Endothelial cell of umbilical vein (primary cell): ENCODE data around the gene FOXO1.

Source experiments
- EZH2 ChIP-seq: IDR thresholded peaks from 2 replicates; pipeline ENCODE4 v1.6.1; 2012; ENCODE audit warnings: borderline replicate concordance, low read depth, mild to moderate bottlenecking, moderate library complexity, low read length, inconsistent platforms; ENCODE audit not compliant: severe bottlenecking
- MAX ChIP-seq: IDR thresholded peaks from 2 replicates; pipeline ENCODE4 v1.6.1; 2011; ENCODE audit not compliant: insufficient read depth, insufficient read length
- MYC ChIP-seq: IDR thresholded peaks from one replicate; pipeline ENCODE4 v1.6.1; 2011; ENCODE audit warnings: mild to moderate bottlenecking, low read depth, low read length
- POLR2A ChIP-seq: IDR thresholded peaks from 2 replicates; pipeline ENCODE4 v1.6.1; 2012; ENCODE audit warnings: low read depth, mild to moderate bottlenecking, control low read depth, low read length
- POLR2AphosphoS5 ChIP-seq: IDR thresholded peaks from 2 replicates; pipeline ENCODE4 v1.6.1; 2012; ENCODE audit warnings: low read depth, mild to moderate bottlenecking, control low read depth, low read length, moderate library complexity; ENCODE audit not compliant: insufficient read depth
- TF ChIP-seq, protein P1 (sequence below), 2 donors: IDR thresholded peaks; 1 replicate in 1 of 2; 2 replicates in 1 of 2; pipeline ENCODE4 v1.5.1; 2011; ENCODE audit warnings: low read length in 2 of 2, mild to moderate bottlenecking in 2 of 2, moderate library complexity in 2 of 2, control low read depth in 1 of 2, inconsistent platforms in 1 of 2, low read depth in 1 of 2; ENCODE audit not compliant: insufficient read depth in 1 of 2; ENCODE audit errors: extremely low read depth in 1 of 2

- TF ChIP-seq, protein P1, sequence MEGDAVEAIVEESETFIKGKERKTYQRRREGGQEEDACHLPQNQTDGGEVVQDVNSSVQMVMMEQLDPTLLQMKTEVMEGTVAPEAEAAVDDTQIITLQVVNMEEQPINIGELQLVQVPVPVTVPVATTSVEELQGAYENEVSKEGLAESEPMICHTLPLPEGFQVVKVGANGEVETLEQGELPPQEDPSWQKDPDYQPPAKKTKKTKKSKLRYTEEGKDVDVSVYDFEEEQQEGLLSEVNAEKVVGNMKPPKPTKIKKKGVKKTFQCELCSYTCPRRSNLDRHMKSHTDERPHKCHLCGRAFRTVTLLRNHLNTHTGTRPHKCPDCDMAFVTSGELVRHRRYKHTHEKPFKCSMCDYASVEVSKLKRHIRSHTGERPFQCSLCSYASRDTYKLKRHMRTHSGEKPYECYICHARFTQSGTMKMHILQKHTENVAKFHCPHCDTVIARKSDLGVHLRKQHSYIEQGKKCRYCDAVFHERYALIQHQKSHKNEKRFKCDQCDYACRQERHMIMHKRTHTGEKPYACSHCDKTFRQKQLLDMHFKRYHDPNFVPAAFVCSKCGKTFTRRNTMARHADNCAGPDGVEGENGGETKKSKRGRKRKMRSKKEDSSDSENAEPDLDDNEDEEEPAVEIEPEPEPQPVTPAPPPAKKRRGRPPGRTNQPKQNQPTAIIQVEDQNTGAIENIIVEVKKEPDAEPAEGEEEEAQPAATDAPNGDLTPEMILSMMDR (IDR thresholded peaks at IDR 0.05; ENCODE audit: extremely low read depth in 1 of 2, insufficient read depth in 1 of 2, low read depth in 1 of 2, low read length in 2 of 2): no peak
- TF ChIP-seq EZH2 (no peak), POLR2A (no peak), MYC (no peak), MAX (no peak), POLR2AphosphoS5 (no peak)
Measured at GRCh38 chr13:40653527-40654318, 12.7 kb downstream of the FOXO1 start.
